Tibial nerve (tissue), 4 donors: ENCODE measurements around the gene WFDC6.

Experiments
- EP300 ChIP-seq, 2 donors: sonication (generic); formaldehyde crosslinking; IDR thresholded peaks; one replicate each; pipeline ENCODE4 v1.6.1; 2017; ENCODE audit warnings: antibody characterized with exemption in 2 of 2, mild to moderate bottlenecking in 1 of 2
- TF ChIP-seq, protein P1 (sequence below), 5 experiments: fragments of 200-600 bp in 3 of 5; fragments of 450-650 bp in 2 of 5; sonication (generic) in 3 of 5; IDR thresholded peaks; one replicate each; pipeline ENCODE4 v1.5.1; 2016 to 2019; ENCODE audit warnings: antibody characterized with exemption in 5 of 5, mild to moderate bottlenecking in 3 of 5, moderate library complexity in 2 of 5

DNA sequence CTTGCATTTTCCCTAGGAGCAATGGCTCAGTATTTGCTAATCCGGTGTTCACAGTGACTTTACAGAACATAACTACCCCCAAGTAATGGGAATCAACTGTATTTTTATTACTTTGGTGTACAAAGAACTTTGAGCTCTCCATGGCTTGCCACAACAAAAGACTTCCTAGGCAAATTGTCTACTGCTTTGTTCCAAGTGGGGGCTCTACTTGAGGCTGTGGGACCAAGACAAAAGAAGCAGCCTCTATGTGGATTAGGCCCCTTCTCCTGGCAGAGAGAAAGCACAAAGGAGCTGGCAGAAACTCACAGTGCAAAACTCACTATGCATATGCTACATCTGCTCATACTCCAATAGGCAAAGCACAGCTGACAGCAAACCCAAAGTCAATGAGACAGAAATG lies 38.9 kb upstream of the WFDC6 start:
- TF ChIP-seq, protein P1, sequence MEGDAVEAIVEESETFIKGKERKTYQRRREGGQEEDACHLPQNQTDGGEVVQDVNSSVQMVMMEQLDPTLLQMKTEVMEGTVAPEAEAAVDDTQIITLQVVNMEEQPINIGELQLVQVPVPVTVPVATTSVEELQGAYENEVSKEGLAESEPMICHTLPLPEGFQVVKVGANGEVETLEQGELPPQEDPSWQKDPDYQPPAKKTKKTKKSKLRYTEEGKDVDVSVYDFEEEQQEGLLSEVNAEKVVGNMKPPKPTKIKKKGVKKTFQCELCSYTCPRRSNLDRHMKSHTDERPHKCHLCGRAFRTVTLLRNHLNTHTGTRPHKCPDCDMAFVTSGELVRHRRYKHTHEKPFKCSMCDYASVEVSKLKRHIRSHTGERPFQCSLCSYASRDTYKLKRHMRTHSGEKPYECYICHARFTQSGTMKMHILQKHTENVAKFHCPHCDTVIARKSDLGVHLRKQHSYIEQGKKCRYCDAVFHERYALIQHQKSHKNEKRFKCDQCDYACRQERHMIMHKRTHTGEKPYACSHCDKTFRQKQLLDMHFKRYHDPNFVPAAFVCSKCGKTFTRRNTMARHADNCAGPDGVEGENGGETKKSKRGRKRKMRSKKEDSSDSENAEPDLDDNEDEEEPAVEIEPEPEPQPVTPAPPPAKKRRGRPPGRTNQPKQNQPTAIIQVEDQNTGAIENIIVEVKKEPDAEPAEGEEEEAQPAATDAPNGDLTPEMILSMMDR (IDR thresholded peaks at IDR 0.05), result no peak
- no peak for TF ChIP-seq EP300 (IDR thresholded peaks at IDR 0.05)
